ENCODE measurements around the gene PCNA.

PCNA gene

DNA sequence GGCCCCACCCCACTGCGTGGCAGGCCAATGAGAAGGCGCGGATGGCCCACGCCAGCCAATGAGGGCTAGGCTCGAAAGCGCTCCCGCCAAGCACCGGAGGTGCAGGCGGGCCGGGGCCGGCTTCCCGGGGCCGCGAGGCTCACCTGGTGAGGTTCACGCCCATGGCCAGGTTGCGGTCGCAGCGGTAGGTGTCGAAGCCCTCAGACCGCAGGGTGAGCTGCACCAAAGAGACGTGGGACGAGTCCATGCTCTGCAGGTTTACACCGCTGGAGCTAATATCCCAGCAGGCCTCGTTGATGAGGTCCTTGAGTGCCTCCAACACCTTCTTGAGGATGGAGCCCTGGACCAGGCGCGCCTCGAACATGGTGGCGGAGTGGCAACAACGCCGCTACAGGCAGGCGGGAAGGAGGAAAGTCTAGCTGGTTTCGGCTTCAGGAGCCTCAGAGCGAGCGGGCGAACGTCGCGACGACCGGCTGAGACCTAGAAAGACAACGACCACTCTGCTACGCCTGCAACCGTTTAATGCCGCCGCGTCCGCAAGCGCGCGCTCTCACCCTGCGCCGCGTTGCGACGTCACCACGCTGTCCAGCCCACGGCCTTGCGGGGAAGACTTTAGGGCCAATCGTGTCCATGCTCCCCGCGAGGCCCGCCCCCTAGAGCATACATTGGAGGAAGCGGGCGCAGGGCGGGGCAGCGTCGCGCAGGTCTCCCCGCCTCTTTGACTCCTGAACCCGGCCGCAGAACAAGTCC is at the start of gene PCNA:
Gene PCNA, minus strand, starts transcription at position 524 of the 750 bp plus-strand sequence. Its CDS starts 160 bp downstream, at position 364.
- peak; percentile 99 for DNase-seq (ENCODE audit: low spot score)

DNA sequence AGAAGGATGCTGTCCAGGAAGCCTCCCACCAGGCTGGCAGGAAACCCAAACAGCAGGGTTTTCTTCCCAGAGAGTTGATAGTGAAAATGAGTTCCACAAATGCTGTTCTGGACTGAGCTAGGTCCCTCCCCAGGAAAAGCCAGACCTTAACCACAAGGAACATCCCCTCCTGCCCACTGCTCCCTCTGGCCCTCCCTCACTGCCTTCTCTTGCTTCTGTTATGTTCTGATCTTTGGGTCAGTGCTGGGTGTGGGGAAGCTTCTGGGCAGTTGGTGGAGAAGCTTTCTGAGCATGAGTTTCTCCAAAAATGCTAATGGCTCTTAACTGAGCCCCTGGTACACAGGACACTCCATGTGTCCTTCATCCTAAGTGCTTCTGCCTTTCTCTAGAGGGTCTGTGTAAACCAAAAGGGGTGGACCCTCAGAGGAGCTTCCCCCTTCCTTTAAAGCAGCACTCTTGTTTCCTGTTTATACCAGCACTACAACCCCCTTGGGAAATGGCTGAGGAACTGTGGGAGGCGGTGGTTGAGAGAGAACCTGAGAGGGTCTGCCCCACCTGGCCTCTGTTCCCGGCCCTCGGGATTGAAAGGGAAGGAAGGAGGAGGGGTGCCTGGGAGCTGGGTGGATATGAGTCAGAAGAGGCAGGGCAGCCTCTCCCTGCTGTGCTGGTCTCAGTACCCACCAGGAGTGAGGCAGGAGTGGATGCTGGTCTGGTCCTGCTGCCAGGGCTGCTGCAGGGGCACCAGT is 49.1 kb upstream of the PCNA start:
- peak; percentile 47 for DNase-seq (ENCODE audit: low spot score)

DNA sequence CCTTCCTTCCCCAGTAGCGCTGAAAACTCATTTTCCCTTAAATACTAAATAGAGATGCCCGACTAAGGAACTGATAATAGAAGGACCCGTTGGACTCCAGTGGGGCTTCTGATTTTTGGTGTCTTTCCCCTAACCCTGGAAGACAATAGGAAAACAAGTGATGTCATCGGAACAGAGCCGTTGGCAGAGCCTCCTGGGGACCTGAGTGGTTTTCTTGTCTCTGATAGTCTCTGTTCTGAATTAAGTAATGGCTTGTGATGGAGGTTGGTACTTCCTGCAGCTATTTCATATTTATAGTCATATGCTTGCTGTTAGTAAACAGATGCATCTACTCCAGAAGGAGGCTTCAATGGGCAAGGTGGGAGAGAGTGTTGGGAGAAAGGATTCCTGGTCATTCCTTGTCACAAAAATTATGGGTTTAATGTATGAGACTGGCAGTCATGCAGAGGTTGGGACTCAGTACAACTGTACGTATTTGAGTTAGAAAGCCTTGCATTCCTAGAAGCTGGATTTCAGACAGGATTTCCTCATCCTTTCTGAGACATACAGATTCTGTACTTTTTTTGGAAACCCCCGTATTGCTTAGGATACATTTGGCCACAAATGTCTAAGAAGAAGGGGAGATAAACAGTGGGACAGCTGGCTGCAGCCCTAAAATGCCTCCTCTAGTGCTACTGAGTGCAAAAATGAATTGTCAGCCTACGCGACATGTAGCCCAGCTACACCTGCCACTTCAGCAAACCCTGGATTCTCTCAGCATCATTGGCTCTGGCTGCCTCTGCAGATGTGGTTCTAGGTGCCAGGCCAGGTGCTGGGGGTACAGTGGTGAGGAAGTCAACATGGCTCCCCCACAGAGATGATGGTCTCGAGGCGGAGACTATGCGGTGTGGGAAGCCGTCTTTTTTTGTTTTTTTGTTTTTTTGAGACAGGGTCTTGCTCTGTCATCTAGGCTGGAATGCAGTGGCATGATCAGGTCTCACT is 45.2 kb upstream of the PCNA start:
- no peak for DNase-seq (ENCODE audit: low spot score)

DNA sequence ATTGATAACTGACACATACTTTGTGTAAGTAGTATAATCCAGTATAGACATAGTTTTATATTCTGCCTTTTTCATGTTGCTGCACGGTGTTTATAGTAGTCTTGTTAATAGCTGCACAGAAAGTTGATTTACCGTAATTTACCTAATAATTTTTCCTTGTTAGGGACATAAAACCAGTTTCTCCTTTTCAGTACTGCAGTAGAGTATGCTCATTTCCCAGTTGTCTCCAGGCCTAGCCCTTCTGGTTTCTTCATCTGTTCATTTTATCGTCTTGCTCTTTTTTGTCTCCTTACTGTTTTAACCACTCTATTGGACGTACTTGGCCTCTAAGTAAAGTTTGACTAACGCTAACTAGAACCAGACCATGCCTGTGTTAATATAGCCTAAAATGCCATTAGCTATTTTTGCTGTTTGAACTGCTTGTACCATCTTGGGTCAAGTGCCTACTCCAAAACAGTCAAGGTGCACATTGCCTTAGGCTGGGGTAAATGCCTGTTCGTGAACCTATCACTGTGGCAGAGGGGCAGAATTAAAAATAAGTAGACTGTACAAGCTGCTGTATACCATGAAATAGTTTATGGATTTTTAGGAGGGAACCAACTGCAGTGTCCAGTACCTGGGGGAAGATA is 41.9 kb upstream of the PCNA start:
- DNase-seq (ENCODE audit: low spot score), result no peak

DNA sequence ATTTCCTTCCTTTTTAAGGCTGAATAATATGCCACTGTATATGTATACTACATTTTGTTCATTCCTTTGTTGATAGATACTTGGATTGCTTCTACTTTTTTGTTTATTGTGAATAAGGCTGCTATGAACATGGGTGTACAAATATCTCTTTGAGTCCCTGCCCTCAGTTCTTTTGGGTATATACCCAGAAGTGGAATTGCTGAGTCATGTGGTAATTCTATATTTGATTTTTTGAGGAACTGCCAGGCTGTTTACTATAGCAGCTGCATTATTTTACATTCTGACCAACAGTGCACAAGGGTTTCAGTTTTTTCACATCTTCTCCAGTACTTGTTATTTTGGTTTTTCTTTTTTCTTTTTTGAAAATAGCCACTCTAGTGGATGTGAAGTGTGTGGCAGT is 41.1 kb upstream of the PCNA start:
- DNase-seq (ENCODE audit: low spot score), result no peak

DNA sequence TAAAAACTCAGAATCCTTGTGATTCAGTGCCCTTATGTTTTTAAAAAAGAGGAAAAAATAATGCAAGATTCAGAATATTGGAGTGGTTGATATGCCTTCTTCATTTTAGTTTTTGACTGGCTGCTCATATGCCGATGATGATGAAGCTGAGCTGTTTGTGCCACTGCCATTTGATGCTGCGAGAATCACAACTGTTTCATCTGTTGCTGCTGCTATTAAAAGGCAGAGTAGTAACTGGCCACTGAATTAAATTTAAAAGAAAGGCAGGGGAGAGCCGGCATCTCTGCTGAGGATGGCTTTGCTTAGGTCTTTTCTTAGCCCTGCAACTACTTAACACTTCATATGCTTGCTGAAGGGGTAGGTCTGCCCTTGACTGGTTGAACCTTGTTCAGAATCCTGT is 40.2 kb upstream of the PCNA start:
- DNase-seq (ENCODE audit: low spot score), result no peak

DNA sequence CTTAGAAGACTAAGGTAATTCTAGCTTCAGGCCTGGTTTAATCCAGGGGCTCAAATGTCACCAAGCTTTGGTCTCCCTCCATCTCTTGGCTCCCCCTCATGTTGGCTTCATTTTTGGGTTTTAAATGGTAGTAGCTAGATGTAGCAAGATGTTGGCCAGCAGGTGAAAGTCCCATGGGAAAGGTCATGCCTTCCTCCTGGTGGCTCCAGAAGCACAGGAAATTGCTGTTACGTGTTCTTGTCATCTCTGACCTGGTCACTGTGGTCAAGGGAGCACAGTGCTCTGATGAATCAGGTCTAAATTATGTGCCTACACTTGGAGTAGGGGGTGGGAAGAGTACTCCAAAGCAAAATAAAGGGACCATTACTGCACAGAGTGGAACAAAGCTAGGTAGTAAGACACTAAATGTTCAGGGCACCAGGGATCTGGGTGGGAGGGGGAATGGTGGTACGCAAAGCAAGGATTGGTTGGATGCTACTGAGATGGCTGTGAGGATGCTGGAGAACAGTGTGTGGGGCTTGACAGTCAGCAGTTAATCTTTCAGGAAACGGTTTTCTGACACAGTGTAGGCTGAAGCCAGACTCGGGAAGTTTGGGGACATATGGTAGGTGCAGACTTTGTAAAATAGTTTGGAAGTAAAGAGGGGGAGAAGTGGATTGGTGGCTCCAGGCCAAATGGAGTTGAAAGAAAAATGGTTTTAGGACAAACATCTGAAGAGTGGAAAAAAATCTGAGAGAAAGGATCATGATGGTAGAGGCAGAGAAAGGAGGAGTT is 37.1 kb upstream of the PCNA start:
- peak; percentile 60 for DNase-seq (ENCODE audit: low spot score)

DNA sequence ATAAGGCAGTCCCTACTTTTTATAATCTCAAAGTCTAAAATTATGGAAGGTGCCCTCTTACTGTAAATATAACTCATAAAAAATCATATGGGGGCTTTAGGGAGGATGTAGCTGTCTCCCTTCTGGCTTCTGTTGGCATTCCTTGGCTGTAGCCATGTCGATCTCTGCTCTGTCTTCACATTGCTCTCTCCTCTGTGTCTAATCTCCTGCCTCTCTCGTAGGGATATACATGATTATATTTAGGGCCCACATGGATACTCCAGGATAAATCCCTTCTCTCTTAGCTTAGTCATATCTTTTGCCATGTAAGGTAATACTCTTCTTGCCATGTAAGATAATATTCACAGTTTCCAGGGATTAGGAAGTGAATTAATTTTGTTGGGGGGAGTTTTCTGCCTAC is 35.6 kb upstream of the PCNA start:
- no peak for DNase-seq (ENCODE audit: low spot score)

DNA sequence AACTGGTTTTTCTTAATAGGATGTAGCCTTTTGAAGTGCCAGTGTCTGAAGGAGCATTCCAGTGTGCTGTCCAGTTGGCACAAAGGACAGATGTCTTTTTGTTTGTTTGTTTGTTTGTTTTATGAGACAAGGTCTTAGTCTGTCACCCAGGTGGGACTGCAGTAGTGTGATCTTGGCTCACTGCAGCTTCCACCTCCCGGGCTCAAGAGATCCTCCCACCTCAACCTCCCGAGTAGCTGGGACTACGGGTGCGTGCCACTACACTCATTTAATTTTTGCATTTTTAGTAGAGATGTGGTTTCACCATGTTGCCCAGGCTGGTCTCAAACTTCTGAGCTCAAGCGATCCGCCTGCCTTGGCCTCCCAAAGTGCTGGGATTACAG is 34.8 kb upstream of the PCNA start:
- no peak for DNase-seq (ENCODE audit: low spot score)

DNA sequence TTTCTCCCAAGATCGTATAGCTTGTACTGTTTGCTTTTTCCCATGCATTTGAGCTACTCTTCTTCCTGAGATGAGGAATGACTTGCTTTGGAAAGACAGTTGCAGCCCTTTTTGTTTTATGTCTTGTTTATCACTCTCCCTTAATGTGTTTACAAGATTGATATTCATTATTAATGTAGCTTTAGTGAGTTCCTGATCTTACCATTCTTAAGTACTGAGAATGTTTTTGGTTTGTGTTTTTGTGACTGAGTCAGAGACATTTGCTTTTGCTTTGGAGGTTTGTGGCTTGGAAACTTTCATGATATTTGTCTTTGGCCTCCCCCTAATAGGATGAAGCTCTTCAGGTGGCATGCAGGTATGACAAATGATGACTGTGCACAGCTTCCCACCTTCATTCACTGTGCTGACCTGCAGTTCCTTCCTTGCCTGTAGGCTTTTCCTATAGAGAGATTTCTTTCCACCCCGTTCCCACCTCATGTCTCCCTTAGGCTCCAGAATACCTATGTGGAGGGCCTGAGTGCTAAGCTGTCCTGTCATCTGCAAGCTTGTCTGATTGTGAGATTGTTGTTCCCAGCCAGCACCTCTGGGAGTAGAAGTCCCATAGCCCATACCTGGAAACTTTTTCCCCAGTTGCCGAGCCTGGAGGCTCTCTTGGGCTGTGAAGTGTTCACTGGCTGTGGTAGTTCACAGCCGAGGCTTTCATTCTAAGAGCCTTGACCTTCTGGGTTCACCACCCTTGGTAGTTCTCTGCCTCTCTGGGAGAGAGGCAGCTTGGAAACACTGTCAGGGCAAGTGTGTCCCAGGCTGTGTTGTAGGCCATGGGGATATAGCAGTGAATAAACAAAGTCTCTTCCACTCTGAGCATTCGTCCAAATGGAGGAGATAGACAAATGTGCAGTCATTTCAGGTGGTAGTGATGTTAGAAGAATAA is 34.1 kb upstream of the PCNA start:
- peak; percentile 71 for DNase-seq (ENCODE audit: low spot score)

DNA sequence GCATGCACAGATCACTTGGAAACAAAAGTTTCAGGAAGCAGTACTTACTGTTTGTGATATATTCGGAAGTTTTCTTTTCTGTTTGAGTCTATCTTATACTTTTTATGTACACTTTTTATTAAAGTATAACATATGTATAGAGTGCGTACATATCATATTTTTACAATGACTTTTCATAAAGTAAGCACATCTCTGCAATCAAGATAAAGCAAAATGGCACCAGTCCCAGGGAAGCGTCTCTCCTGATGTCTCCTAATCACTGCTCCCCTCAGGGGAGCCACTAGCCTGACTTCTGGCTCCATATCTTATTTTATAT is 33.4 kb upstream of the PCNA start:
- DNase-seq (ENCODE audit: low spot score), result no peak

DNA sequence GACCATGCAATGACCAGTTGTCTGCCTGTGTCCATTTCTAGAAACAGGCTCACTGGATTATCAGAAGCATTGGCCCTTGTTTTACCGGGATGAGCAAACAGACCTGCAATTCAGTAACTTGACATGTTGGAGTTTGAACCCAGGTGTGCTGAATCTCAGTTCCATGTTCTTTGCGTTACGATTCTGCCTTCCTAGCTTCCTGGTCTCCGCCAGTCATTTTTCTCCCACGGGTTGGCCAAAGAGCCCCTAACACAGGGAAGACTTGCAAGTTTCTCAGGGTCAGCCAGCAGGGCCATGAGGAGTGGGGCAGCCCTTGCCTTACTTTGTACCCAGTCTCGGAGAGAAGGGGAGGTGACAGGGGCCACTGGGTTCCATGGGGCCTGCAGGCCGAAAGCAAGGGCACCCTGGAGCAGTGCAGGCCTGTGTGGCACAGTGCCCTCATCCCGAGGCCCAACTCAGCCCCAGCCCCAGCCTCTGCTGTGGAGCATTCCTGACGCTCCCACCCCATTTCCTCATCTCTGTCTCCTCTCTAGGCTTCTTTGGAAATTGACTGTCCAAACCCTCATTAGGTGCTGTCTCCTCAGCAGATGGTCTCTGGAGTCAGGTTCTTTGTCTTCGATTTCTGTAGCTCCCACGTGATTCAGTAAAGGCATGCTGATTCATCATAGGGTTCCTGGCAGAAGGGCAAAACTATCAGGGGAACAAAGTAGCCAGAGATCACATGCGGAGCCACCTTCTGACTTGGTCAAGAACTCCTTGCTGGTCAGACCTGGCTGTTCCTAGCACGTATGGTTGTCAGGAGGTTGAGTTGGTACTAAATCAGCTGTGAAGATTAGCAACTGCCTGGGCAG is 30.7 kb upstream of the PCNA start:
- no peak for DNase-seq (ENCODE audit: low spot score)

DNA sequence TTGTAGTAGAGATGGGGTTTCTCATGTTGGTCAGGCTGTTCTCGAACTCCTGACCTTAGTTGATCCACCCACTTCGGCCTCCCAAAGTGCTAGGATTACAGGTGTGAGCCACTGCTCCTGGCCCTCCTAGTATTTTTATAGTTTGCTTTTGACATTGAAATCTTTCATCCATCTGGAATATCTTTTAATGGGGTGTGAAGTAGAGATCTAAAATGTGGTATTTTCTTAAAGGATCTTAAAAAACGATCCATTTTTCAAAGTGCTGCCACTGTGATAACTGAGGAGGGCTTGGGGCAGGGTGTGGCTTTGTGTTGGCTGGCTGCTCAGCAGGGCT is 30.1 kb upstream of the PCNA start:
- no peak for DNase-seq (ENCODE audit: low spot score)

DNA sequence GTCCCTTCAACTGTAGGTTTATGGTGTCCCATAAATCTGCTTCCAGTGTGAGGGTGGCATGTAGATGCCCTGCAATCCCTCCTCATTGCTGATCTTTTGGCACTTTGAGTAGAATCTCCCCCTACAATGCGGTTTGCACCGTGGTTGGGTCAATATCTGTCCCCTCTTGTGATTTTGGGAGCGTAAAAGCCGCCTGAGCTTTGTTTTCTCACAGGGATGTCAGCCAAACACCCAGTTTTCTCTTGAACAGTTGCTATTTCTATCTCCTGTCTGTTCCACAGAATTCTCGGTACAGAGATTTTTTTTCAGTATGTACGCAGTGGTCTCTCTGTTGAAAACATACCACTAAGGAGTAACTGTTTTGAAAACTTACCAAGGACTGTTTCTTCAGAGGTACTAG is 28.8 kb upstream of the PCNA start:
- DNase-seq (ENCODE audit: low spot score), result no peak

DNA sequence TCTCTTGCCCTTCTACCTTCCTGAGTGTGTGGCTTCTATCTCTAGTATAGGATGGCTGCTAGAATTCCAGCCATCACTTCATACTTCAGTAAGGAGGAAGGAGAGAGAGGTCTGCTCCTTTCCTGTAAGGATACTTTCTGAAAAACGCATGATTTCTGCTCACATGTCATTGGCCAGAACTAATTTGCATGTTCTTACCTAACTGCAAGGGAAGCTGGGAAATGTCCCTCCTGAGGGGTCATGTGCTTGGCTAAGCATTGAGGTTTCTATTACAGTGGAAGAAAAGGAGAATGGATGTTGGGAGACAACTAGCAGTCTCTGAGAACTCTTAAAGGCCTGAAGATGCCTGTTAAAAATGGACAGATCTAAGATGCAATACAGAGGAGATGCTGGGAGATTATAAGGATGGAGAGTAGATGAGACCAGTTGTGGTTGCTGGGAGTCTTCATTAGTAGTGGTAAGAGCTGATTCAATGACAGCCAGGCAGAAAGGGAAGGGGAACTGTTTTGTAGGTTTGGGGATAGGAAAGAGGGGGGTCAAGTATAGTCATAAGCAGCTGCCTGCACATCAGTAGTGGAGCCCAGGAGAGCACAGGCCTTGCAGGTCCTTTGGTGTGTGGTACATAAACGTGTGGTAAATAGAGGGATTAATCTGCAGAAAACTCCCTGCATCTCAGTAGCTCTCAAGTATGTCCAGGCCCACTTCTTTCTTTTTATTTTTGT is 27.3 kb upstream of the PCNA start:
- no peak for DNase-seq (ENCODE audit: low spot score)

DNA sequence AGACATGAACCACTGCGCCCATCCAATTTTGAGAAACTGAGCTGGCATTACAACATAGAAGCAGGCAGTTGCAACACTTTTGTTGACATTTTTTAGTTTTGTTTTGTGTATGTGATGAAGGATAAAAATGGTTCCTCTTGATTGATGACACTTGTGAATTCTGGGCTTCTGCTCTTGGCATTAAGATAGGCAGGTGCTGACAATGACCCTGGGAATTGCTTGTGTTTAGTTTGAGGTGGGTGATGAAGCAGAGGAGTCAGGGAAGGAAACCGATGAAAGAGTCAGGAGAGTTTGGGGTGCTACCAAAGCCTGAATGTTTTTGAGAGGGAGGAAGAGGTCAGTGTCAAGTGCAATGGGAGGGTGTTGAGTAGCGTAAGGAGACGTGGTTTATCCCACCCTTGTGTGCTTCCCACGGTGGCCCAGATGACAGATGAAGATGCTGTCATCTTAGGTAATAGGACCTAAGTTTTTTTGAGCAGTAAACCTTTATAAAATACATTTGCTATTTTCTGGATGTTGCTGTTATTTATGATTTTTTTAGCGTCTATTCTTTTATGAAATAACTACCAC is 26.4 kb upstream of the PCNA start:
- DNase-seq (ENCODE audit: low spot score), result no peak

DNA sequence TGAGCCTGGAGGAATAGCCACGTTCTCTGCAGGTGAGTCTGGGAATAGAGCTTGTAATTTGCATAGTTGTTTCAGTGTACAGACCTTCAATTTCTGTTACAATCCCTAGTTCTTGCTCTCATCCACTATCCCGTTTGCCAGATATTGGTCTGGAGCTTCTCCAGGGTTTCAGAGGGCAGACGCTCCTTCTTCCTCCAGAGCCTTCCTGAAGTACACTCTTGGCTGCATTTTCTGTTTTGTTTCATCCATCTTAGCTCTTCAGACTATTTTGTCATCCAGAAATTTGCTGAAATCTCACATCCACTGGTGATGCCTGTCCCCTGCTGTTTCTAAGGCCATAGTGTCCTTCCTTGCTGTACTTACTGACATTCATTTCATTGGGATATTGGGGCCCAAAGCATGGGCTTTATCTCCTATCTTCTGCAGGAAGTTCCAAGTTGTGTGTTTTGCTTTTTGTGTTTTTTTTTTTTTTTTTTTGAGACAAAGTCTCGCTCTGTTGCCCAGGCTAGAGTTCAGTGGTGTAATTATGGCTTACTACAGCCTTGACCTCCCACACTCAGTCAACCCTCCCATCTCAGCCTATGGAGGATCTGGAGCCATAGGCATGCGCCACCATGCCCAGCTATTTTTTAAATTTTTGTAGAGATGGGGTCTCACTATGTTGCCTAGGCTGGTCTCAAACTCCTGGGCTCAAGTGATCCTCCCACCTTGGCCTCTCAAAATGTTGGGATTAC is 25.8 kb upstream of the PCNA start:
- no peak for DNase-seq (ENCODE audit: low spot score)

DNA sequence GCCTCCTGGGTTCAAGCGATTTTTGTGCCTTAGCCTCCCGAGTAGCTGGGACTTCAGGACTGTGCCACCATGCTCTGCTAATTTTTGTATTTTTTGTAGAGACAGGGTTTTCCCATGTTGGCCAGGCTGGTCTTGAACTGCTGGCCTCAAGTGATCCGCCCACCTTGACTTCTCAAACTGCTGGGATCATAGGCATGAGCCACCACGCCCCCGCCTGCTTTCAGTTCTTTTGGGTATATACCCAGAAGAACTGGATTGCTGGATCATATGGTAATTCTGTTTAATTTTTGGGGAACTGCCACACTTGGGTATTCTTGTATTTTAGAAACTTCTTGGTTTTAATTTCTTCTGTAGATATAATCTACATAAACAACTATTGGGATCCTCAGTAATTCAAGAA is 24.1 kb upstream of the PCNA start:
- no peak for DNase-seq (ENCODE audit: low spot score)

All from SW480 (cell line).